GM13976 (cell line): ENCODE data around the gene RNF146.
"Not testable (repeated sequence)": the region's sequence is repeated elsewhere in the genome, so short reads cannot be mapped to it uniquely, and the experiment has no call there.

Experiments used
- DNase-seq: peaks from one replicate; pipeline ENCODE4 v3.0.0; 2012; ENCODE audit warnings: low spot score
- in situ Hi-C: fragments of 300-500 bp; cut with MboI; formaldehyde crosslinking; loops from one replicate; pipeline ENCODE4 v1.12.0; 2022; ENCODE audit warnings: low sequenced_read_pairs, mixed read lengths, inconsistent platforms; ENCODE audit not compliant: unreplicated experiment
- TF ChIP-seq, protein P1 (sequence below): IDR thresholded peaks from 2 replicates; pipeline ENCODE4 v1.5.1; 2012; ENCODE audit warnings: borderline replicate concordance, mild to moderate bottlenecking; ENCODE audit not compliant: insufficient read depth; ENCODE audit errors: extremely low read depth, missing control alignments, control extremely low read depth

The RNF146 gene, protein sequence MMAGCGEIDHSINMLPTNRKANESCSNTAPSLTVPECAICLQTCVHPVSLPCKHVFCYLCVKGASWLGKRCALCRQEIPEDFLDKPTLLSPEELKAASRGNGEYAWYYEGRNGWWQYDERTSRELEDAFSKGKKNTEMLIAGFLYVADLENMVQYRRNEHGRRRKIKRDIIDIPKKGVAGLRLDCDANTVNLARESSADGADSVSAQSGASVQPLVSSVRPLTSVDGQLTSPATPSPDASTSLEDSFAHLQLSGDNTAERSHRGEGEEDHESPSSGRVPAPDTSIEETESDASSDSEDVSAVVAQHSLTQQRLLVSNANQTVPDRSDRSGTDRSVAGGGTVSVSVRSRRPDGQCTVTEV

DNA sequence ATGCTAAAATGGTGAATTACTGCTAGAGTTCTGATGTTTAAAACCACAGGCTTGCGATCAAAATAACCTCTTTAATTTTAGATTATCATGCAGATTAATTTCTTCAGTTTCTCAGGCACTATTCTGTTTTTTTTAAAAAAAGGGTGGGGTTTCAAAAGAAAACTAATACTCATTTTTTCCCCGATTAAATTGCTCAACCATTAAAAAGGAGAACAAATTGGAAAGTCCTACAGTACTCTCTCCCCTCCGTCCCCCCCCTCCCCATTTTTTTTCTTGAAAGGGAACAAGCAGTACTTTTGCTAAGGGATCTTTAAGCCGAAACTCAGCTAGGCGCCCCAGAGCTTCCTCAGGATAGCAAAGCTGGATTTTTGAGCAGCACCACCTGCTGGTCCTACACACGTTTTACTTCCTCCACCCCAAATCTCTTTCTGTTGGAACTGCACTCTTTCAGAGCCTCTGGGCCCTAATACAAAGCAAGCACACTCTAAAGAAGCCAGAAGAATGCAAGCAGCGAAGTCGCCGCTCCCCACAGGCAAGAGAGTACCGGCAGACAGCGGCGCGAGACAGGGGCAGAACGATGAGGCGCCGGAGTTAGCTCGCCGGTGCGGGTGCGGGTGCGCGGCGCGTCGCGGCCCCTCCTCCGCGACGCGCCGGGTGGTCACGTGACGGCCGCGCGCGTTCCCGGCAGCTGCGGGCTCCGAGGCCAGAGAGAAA, at the start of gene RNF146:
TSS of gene RNF146 (plus strand) at position 687 of the 714 bp plus-strand sequence. CDS start 13,475 bp downstream, outside the sequence.
- in situ Hi-C loops, result no loop called here
- TF ChIP-seq, protein P1, sequence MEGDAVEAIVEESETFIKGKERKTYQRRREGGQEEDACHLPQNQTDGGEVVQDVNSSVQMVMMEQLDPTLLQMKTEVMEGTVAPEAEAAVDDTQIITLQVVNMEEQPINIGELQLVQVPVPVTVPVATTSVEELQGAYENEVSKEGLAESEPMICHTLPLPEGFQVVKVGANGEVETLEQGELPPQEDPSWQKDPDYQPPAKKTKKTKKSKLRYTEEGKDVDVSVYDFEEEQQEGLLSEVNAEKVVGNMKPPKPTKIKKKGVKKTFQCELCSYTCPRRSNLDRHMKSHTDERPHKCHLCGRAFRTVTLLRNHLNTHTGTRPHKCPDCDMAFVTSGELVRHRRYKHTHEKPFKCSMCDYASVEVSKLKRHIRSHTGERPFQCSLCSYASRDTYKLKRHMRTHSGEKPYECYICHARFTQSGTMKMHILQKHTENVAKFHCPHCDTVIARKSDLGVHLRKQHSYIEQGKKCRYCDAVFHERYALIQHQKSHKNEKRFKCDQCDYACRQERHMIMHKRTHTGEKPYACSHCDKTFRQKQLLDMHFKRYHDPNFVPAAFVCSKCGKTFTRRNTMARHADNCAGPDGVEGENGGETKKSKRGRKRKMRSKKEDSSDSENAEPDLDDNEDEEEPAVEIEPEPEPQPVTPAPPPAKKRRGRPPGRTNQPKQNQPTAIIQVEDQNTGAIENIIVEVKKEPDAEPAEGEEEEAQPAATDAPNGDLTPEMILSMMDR, result peak; percentile 70
- peak; percentile 90 for DNase-seq

DNA sequence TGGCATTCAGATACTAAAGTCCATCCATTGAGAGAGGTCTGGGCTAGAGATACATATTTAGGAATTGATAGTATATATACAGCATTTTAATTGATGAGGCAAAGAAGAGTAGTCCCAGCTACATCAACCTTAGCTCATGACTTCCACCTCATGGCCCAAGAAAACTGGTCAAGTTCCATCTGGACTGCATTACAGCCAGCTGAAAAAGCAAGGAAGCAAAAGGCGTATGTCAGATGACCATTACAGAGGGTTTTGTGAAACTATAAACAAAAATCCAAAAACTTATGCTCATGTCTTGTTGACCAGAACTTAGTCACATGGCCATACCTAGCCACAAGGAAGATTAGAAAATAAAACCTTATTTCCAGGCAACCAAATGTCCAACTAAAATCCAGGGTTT, 46.8 kb upstream of the RNF146 start:
- DNase-seq, result no peak
- TF ChIP-seq, protein P1, result no peak
- in situ Hi-C loops, result no loop called here

- in situ Hi-C loops, result no loop called here
- TF ChIP-seq, protein P1, result no peak
- DNase-seq, result no peak
Measured at GRCh38 chr6:127221201-127221600, 45.5 kb upstream of the RNF146 start.

GRCh38 chr6:127222418-127222817, 44.2 kb upstream of the RNF146 start:
- TF ChIP-seq, protein P1, result no peak
- in situ Hi-C loops, result no loop called here
- no peak for DNase-seq

GRCh38 chr6:127225497-127225896, 41.2 kb upstream of the RNF146 start:
- no peak for DNase-seq
- in situ Hi-C loops, result no loop called here
- TF ChIP-seq, protein P1, result no peak

DNA sequence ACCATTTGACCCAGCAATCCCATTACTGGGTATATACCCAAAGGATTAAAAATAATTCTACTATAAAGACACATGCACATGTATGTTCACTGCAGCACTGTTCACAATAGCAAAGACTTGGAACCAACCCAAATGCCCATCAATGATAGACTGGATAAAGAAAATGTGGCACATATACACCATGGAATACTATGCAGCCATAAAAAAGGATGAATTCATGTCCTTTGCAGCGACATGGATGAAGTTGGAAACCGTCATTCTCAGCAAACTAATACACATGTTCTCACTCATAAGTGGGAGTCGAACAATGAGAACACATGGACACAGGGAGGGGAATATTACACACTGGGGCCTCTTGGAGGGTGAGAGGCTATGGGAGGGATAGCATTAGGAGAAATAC, 32.8 kb upstream of the RNF146 start:
- in situ Hi-C loops, DNase-seq: not testable (repeated sequence)

DNA sequence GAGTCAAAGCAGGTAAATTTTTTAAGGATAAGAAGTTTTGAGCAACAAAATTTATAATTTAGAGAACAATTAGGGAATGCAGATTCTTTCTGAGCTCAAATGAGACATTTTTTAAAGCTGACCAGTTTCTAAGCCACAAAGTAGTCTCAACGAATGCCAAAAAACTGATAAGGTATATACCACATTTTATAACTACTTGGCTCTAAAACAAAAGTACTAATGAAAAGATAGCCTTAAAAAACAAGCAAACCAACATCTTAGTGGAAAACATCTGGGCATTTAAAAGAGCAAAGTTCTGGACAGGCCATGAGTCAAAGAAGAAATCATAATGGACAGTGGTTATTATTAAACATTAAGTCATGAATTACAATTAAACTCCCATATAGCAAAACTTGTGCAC, 23.2 kb upstream of the RNF146 start:
- no peak for DNase-seq
- in situ Hi-C loops, result no loop called here
- TF ChIP-seq, protein P1, result no peak
